A172 (cell line): ENCODE results near the gene KCNQ1OT1. TPM values are rescaled to one million over a fixed set of nuclear protein-coding genes. Genes with fewer than 3 reads are reported as not detected.
"Not testable (repeated sequence)": the region's sequence is repeated elsewhere in the genome, so short reads cannot be mapped to it uniquely, and the experiment has no call there.

Experiments
- DNase-seq: peaks from one replicate; pipeline ENCODE4 v3.0.0-alpha.2; 2015; ENCODE audit warnings: low spot score
- total RNA-seq: library from RNA; depleted of rRNA; stranded (reverse); fragments of >200 nt; shearing (Covaris generic); gene quantifications from 2 replicates; pipeline ENCODE4 v1.2.3, GENCODE V29; 2014

The KCNQ1OT1 gene
- total RNA-seq, 1 experiment from 2014 or later = 1.1 TPM

DNA sequence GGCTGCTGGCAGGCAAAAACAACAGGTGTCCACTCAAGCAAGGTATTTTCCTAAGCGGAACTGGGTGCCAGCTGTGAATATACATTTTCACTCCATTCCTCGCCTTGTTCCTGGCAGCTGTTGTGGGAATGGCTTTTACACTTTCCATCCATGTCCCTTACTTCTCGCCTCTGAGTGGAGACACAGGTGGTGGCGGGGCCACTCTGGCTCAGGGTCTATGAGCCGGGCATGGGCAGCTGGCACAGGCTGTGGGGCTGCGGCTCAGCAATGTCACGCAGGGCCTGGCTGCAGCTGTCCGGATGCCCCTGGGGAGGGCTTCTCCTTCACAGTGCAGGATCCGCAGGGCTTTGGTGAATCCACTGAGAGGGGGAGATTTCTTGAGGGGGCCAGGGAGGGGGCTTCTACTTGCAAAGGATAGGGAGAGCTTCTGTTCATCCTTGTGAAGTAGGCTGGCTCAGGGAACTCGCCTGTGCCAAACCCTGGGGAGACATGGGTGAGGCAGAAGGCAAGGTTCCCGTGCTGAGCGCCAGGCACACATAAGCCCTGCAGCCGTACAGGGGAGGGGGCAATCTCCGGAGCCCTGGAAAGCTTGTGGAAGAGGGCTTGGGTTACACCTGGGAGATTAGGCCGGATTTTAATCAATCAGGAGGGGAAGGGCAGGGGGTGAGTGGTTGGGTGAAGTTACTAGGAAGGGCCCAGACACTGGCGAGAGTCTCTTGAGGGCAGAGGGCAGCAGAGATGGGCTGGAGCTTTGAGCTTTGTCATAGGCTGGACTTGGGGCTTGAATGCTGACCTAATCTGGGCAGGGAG lies 45.7 kb downstream of the KCNQ1OT1 start:
- DNase-seq = no peak

DNA sequence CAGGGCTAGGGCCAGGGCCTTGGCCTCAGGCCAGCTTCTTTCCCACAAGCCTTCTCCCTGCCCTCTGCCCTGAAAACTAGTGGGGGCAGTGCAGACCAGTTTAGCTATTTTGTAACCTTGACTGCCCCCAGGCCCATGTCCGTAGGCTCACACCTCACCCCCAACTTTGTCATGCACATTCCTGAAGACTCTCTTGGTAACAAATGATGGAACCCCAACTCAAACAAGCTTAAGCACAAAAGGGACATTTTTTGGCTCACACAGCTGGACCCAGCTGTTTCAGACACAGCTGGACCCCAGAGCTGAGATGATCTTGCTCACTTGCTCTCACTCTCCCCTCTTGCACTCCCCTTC lies 46.6 kb downstream of the KCNQ1OT1 start:
- DNase-seq = no peak

DNA sequence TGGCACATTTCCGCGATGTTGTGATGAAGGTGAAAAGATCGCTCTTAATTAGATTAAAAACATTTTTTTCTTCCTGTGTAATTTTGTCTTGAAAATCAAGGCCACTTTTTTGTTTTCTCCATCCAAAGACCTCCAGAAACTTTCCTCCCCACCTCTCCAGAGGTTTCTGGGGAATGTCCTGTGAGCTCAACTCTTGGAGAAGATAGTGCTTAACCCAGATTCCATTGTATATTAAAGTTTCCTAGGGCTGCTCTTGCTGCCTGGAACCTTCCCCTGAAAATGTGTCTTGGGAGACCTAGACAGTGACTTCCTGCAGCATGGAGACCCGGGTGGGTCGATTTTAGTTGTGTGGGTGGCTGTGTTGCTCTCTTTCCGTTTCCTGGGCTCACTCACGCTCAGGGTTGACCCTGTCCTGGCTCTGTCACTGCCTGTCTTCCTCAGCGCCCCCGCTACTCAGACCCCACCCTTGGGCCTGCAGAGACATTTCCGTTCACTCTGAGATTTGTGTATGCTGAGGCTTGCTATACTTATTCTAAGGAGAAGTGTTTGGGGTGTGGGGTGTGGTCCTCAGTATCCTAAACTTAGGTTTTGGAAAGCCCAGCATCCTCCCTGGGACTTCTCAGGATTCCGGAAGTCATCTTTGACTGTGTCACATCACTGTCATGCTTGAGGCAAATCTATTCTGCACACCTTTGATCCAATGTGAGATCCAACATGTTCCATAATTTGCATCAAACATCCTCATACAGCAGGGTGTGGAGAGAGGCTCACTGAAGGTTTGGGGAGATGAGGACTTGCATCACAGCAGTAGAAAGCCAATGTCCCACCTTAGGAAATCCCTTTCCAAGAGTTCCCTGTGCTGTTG lies 47.2 kb downstream of the KCNQ1OT1 start:
- DNase-seq = no peak

DNA sequence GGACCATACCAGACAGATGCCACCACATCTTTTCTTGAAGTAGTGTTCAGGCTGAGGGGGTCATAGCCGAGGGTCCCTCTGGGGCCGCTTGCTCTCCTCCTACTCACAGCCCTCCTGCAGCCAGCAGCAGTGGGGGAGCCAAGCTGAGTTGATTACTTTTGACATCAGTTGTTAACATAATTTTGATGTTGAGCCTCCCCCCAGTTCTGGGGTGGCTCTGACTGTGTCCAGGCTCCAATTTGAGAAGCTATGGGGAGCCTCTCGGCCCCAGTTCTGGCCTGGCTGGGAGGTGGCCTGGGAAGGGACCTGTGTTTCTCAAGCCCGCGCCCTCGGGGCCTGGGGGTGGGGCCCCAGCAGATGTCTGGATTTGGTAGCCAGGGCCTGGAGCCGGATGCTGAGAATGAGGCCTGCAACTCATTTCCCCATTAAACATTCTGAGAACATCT lies 47.9 kb downstream of the KCNQ1OT1 start:
- no peak for DNase-seq

DNA sequence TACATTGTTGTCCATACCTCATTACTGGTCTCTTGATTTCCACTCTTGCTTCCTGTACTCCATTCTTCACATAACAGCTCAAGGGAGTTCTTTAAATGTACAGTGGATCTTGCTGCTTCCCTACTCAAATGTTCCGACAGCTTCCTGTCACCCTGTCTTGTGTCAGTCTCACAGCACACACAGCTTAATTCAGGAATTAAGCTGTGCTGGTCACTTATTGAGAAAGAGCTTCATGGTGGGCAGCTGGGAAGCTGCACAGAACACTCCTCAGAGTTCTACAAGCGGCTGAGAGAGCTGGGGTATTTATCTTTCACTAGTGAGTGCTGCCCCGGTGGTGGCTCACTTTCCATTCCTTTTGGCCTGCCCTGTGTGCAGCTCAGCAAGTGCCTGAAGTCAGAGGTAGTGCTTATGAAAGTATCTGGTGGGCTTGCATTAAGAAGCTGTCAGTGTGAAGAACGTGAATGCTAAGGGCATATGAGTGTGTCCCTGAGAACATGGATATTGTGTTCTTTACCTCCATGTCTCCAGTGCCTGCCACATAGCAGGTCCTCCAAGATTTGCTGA lies 48.7 kb downstream of the KCNQ1OT1 start:
- no peak for DNase-seq

DNA sequence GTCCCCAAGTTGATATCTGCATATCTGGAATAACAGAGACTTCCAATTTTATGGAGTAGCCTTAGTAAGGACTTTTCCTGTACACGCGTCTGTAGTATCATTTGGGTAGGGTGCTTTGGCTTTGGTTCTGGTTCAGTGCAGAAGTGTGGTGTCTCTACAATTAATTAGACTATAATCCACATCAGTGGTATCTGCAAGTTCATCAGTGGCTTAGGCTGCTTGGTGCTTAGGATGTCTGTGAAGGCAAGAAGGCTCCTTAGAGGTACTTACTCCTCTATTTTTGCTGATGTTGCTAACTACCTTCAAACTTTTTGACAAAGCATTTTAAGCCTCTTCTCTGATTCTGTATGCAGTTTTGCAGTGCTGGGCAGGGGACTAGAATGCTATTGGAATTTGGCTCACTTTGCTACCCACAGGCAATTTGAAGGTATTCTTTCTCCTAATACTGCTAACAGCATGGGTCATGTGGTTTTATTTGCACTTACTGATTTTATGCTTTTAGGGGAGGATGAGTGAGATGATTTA lies 49.4 kb downstream of the KCNQ1OT1 start:
- no peak for DNase-seq

DNA sequence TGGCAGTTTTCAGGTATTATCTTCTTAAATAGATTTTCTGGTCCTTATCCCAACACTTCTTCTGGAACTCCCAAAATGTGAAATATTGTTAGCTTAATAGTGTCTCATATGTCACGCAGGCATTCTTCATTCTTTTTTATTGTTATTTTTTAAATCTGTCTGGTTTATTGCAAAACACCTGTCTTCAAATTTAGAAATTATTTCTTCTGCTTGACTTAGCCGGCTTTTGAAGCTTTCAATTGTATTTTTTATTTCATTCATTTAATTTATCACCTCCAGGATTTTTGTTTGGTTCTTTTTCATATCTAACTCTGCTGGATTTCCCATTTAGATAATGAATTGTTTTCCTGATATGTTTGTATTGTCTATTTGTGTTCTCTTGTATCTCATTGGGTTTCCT lies 49.9 kb downstream of the KCNQ1OT1 start:
- DNase-seq = no peak

DNA sequence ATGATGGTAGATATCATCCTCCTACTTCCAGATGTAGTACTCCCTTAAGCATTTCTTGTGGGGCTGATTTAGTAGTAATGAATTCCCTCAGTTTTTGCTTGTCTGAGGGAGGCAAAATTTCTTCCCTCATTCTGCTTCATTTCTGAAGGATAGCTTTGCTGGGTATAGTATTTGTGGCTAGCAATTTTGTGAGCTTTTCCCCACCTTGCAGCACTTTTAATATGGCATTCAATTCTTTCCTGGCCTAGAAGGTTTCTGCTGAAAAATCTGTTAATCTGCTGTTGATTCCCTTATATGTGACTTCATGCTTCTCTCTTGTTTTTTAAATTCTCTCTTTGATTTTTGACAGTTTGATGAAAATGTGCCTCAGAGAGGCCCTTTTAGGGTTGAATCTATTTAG lies 50.4 kb downstream of the KCNQ1OT1 start:
- DNase-seq = no peak

DNA sequence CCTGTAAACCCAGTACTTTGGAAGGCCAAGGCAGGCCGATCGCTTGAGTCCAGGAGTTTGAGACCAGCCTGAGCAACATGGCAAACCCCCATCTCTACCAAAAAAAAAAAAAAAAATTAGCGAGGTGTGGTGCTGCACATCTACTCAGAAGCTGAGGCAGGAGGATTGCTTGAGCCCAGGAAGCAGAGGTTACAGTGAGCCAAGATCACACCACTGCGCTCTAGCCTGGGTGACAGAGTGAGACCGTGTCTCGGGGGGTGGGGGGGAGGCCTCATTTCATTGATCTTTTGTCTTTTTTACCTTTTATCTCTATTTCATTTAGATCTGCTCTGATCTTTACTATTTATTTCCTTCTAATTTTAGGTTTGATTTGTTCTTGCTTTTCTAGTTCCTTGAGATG lies 51.8 kb downstream of the KCNQ1OT1 start:
- DNase-seq = no peak

DNA sequence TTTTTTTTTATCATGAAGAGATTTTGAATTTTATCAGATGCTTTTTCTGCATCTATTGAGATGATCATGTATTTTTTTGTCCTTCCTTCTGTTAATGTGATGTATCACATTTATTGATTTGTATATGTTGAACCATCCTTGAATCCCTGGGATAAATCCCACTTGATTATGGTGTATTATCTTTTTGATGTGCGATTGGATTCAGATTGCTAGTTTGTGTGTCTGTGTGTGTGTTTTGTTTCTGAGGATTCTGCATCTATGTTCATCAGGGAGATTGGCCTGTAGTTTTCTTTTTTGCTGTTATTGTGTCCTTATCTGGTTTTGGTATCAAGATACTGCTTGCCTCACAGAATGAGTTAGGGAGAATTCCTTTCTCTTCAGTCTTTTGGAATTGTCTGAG lies 52.6 kb downstream of the KCNQ1OT1 start:
- no peak for DNase-seq

DNA sequence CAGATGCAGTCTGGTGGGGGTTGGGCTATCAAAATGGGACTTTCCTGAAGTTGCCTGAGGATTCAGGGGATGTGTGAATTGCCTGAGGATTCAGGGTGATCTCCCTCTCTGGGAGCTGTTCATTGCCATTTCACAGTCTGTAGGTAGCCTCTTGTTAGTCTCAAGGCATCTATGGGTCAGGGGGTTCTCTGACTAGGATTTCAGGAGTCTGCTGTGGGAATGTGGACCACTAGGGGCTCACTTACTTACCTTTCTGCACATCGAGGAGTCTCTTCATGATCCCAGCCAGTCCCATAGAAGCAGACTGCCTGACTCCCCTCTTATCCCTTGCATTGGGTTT lies 54.0 kb downstream of the KCNQ1OT1 start:
- no peak for DNase-seq

DNA sequence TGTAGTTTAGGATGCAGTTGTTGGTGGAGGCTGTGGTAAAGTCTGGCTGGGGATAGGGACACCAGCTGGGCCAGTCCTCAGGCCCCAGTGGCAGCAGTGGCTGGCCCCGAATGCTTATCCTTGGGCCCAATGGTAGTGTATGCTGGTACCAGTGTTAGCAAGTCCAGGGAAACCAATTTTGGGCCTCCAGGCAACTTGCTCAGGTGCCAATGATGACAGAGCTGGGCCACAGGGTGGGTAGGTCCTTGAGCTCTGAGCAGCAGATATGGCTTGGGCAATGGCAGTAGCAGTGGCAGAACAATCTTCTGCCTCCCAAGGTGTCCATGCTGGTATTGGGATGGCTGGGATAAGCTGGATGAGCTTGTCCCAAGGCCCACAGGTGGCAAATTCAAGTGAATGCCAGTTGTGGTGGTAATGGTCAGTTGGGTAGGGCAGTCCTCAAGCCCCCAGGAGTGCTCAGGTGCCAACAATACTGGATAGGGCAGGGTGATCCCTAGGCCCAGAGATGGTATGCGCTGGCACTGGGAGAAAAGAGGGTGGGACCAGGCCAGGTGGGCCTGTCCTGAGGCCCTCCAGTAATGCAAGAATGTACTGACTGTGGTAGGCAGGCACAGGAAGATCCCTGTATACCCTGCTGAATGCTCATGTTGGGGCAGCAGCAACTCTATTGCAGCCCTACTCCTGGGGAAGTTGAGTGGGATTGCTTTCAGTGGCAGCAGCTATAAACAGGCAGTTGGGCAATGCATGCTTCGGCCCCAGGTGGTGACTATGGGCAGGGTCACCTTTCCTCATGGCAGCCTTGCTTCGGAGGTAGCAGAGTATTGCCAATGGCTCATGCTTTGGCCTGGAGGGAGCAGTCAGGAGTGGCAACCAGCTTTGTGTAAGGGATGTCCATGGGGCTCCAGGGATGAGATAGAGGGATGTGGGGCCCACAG lies 54.7 kb downstream of the KCNQ1OT1 start:
- no peak for DNase-seq

DNA sequence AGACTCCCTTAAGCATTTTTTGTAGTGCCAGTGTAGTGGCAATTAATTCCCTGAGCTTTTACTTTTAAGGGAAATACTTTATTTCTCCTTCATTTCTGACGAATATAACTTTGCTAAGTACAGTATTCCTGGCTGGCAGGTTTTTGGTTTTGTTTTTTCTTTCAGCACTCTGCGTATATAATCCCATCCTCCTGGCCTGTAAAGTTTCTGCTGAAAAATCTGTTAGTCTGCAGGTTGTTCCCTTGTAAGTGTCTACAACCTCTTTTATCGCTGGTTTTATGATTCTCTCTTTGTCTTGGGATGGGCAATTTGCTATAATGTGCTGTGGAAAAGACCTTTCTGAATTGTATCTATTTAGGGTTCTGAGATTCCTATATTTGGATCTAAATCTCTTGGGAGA lies 56.0 kb downstream of the KCNQ1OT1 start:
- DNase-seq = no peak

DNA sequence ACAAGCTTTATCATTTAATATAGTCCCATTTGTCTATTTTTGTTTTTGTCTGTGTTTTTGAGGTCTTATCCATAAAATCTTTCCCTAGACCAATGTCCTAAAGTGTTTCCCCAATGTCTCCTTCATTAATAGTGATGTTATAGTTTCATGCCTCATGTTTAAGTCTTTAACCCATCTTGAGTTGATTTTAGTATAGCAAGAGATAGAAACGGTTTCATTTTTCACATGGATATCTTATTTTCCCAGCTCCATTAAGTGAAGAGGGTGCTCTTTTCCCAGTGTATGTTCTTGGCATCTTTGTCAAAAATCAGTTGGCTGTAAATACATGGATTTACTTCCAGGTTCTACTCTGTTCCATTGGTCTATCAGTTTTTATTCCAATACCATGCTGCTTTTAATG lies 58.2 kb downstream of the KCNQ1OT1 start:
- DNase-seq = no peak

DNA sequence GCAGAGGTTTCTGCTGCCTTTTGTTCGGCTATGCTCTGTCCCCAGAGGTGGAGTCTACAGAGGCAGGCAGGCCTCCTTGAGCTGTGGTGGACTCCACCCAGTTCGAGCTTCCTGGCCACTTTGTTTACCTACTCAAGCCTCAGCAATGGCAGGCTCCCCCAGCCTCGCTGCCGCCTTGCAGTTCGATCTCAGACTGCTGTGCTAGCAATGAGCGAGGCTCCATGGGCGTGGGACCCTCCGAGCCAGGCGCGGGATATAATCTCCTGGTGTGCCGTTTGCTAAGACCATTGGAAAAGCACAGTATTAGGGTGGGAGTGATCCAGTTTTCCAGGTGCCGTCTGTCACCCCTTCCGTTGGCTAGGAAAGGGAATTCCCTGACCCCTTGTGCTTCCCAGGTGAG lies 60.0 kb downstream of the KCNQ1OT1 start:
- DNase-seq = not testable (repeated sequence)

DNA sequence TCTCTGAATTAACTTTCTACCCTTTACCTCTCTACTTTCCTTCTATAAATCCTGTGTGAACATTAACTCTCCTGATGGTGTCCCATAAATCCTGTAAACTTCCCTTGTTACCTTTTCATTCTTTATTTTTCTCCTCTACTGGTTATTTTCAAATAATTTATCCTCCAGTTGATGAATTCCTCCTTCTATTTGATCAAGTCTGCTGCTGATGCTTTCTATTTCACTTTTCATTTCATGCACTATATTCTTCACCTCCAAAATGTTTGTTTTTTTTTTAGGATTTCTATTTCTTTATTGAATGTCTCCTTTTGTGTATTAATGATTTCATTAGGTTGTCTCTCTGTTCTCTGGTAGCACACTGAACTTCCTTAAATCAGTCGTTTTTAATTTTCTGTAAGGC lies 68.6 kb downstream of the KCNQ1OT1 start:
- DNase-seq = no peak

DNA sequence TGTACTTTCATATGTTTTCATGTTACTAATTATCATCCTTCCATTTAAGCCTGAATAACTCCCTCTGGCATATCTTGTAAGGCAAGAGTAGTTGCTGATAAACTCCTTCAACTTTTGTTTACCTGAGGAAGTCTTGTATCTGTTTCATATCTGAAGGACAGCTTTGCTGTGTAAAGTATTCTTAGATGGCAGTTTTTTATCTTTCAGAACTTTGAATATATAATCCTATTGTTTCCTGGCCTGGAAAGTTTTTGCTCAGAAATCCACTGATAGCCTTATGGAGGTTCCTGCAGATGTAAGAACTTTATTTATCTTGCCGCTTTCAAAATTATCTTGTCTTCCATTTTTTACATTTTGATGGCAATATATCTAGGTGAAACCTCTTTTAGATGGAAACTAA lies 69.1 kb downstream of the KCNQ1OT1 start:
- no peak for DNase-seq

DNA sequence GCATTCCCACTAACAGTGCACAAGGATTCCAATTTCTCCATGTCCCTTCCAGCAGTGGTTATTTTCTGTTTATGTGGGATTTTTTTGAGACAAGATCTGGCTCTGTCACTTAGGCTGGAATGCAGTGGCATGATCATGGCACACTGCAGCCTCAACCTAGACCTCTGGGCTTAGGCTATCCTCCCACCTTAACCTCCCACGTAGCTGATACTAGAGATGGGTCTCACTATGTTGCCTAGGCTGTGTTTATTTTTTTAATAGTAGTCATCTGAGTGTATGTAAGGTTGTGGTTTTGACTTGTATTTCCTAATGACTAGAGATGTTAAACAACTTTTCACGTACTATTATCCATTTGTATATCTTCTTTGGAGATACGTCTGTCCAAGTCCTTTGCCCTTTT lies 74.6 kb downstream of the KCNQ1OT1 start:
- DNase-seq = no peak

DNA sequence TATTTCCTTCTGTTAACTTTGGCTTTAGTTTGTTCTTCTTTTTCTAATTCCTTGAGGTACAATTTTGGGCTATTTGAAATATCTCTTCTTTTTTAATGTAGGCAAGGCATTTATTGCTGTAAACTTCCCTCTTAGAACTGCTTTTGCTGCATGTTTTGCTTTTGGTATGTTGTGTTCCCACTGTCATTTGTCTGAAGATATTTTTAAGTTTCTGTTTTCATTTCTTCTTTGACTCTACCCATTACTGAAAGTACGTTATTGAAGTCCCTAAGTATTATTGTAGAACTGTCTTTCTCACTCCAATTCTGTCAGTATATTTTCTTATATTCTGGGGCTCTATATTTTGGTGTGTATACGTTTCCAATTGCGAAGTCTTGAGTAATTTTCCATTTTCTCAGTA lies 77.9 kb downstream of the KCNQ1OT1 start:
- no peak for DNase-seq

DNA sequence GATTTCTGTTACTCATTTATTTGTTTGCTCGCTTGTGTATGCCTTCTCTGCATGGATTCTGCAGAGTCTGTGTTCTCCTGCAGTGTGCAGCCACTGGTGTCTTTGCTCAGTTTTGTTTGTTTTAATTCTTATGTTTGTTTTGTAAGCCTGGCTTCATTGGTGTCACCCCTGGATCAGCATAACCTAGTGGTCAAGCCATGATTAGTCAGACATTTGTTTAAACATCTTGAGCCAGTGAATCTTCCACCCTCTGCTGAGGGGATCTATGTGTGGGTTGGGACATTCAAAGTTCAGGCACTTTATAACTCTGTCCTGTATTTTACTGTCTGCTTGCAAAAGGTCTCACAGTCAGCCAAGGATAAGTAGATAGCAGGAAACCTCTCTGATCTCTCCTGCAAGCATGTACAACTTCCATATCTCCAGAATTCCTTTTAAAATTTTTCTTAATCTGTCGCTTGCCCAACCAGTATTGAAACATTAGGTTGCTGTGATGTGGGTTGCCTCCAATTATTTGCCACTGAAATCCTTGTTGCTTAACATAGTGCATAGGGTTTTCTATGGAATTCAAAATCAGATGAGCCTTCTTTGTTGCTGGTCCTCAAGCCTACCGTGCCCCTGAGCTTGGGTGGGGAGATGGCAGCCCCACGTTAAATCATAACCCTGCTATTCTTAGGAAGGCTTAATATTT lies 86.8 kb downstream of the KCNQ1OT1 start:
- no peak for DNase-seq

DNA sequence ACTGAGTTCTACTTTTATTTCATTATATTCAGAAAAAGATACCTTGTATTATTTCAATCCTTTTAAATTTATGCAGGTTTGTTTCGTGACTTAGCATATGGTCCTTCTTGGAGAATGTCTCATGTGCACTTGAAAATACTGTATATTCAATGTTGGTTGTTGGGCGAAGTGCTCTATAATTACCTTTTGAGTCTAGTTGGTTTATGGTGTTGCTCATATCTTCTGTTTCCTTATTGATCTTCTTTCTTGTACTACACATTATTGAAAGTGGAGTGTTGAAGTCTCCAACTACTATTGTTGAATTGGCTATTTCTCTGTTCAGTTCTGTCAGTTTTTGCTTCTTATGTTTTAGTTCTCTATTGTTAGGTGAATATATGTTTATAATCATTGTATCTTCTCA lies 90.4 kb downstream of the KCNQ1OT1 start:
- DNase-seq = no peak
